ENCODE measurements around the gene ASTN2. TPM values are rescaled to one million over a fixed set of nuclear protein-coding genes. Genes with fewer than 3 reads are reported as not detected.

ASTN2 gene
- total and polyA plus RNA-seq, 9 of the 15 experiments (the other 6 are each of a cell fraction or from before 2014, with no cell fraction given): 0.56 to 3.5 (median 1.9) TPM

- Histone ChIP-seq H3K4me2 (ENCODE audit: insufficient read depth, low read length) (no peak overlapping the region), H4K20me1 (replicated peaks; ENCODE audit: control insufficient read depth, insufficient read depth, low read length) (no peaks in the 10 kb centered on the region), H3K27ac (ENCODE audit: extremely low read depth, low read depth, low read length) (no peak overlapping the region), H3K27me3 (ENCODE audit: control insufficient read depth in 2 of 2, insufficient read depth in 2 of 2, low read length in 2 of 2) (no peaks in the 10 kb centered on the region), H3K9me3 (replicated peaks; ENCODE audit: control insufficient read depth, insufficient read depth, low read depth, low read length) (no peaks in the 10 kb centered on the region), H3K79me2 (ENCODE audit: control insufficient read depth, insufficient read depth, low read length) (no peaks in the 10 kb centered on the region), H3K9ac (ENCODE audit: insufficient read depth in 1 of 2, low read depth in 2 of 2, low read length in 2 of 2) (no peak overlapping the region), H3K9me1 (ENCODE audit: control insufficient read depth, insufficient read depth, low read length) (no peaks in the 10 kb centered on the region), H3K4me3 (no peak overlapping the region), H3K36me3 (ENCODE audit: control insufficient read depth, insufficient read depth, low read length) (no peaks in the 10 kb centered on the region), H2AFZ (ENCODE audit: low read depth, low read length) (no peak overlapping the region), H3K4me1 (replicated peaks in 1 of 2; ENCODE audit: control insufficient read depth in 2 of 2, insufficient read depth in 2 of 2, low read length in 2 of 2) (peaks cover 27 to 32% of the 10 kb centered on the region in 2 experiments)
- ATAC-seq: no peak
- no TSS peak for BruUV-seq (replicated peaks)
- in situ Hi-C loops (cut with MboI): no loop called here
- ChIA-PET CTCF (ENCODE audit: low intra/inter-chr PET ratio) (no interaction called here), POLR2A (no interaction called here)
- no peak for FAIRE-seq
- no peak for TF ChIP-seq ZNF263 (CRISPR knock-in tag; IDR thresholded peaks at IDR 0.05; ENCODE audit: borderline replicate concordance)
- no peak for TF ChIP-seq EGR1 (conservative IDR thresholded peaks at IDR 0.05)
- no peak for TF ChIP-seq ZNF311 (CRISPR knock-in tag; IDR thresholded peaks at IDR 0.05)
- no peak for TF ChIP-seq ZNF347 (CRISPR knock-in tag; IDR thresholded peaks at IDR 0.05; ENCODE audit: low read depth)
- no peak for TF ChIP-seq SMAD3 (CRISPR knock-in tag; conservative IDR thresholded peaks at IDR 0.05)
- no peak for TF ChIP-seq BDP1 (IDR thresholded peaks at IDR 0.05; ENCODE audit: insufficient read depth, insufficient read length)
- no peak for TF ChIP-seq RB1 (IDR thresholded peaks at IDR 0.05; ENCODE audit: low read depth)
- TF ChIP-seq ZBED1 (IDR thresholded peaks at IDR 0.05): no peak
- no peak for TF ChIP-seq NELFE (IDR thresholded peaks at IDR 0.05; ENCODE audit: insufficient read depth, insufficient read length)
- WGBS (ENCODE audit: insufficient coverage, low coverage, missing lambda C conversion rate): 67% methylated on average over 1 of the region's 1 CpG
- intact Hi-C loops (cut with micrococcal nuclease): no loop called here
- DNase-seq (ENCODE audit: extremely low read depth in 1 of 4, low spot score in 3 of 4): no peak
These were observed 935.8 kb downstream of the ASTN2 start for GRCh38 chr9:116479056-116479544.

All from K562 (cell line).